GM18517 (cell line): Measurements from ENCODE around the gene SMARCB1.

Source experiments
- ATAC-seq: cut with Tn5 transposase; IDR thresholded peaks from one replicate; pipeline ENCODE4 v1.9.1; 2021; ENCODE audit warnings: mild to moderate bottlenecking, moderate library complexity; ENCODE audit not compliant: unreplicated experiment

The SMARCB1 gene

DNA sequence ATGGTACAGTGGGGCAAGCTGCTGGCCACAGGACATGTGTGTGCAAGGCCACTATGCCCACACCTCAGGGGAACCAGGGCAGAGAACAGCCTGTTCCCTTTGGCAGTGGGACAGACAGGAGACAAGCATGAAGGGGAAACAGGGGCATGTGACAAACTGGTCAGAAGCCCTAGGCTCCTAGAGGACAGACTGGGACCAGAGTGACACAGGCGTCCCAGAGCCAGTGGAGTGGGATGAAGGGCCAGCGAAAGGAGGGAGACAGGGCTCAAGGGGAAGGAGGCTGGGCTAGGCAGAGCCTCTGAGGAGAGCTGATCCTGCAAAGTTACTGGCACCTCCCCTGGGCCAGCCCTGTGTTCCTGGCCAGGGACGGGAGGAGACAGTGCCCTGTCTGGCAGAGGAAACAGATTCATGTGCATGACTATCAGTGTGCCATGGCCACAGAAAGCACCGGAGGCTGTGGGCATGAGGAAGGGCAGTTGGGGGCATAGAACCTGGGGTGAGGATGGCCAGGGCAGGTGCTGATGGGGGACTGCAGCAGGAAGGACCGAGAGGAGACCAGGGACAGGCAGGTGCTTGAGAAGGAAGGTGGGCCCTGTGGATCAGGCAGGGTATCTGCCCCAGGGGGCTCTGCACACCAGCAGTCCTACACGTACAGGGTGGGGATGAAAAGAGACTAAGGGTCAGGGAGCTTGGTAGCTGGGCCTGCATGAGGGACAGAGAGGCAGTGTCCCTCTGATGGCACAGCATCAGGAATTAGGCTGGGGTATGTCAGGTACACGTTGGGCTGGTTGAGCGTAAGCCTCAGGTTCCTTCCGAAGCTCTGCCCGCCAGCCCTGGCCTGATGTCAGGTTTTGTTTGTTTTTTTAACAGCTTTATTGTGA lies 42.3 kb downstream of the SMARCB1 start:
- ATAC-seq: no peak

DNA sequence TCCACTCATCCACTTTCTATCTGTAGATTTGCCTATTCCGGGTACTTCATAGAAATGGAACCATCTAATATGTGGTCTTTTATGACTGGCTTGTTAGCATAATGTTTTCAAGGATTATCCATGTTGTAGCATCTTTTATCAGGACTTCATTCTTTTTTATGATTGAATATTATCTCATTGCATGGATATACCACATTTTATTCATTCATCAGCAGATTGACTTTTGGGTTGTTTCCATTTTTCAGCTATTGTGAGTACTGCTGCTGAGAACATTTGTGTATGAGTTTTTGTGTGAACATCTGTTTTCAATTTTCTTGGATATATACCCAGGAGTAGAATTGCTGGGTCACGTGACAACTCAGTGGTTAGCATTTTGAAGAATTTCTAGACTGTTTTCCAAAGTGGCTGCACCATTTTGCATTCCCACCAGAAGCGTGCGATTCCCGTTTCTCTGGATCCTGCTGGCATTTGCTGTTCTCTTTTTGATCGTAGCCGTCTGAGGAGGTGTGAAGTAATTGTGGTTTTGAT lies 43.1 kb downstream of the SMARCB1 start:
- ATAC-seq: no peak

DNA sequence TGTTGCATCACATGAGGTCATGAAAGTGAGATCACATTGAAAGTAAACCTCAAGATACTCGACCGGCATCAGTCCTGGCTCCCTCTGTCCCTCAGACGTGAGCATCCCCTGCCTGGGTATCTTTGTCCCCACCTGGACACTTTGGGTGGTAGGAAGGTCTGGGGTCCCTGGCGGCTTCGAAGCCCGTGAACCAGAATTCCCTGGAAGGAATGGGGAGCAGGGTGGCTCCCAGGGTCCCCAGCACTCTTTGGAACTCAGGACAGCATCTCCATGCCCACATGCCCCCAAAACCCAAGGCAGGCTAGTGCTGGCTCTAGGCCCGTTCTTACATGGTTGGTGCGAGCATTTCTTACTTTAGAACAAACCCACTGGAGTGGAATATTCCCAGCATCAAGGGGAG lies 44.5 kb downstream of the SMARCB1 start:
- no peak for ATAC-seq

DNA sequence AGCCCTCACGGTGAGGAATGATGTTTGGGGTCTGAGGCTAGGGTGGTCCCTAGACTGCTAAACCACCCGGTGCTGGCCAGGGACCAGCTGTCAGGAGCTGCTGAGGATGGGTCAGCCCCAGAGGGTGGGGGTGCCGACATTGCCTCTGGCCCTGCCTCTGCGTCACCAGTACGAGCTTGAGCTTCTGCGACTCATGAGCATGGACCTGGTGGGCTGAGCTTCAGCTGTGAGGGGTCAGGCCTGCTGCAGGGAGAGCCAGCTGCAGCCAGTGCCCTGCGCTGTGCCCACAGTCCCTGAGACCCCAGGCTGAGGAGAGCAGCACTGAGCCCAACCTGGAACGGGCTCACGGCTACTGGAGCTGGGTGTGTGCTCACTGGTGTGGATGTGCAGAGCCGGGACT lies 45.0 kb downstream of the SMARCB1 start:
- no peak for ATAC-seq

DNA sequence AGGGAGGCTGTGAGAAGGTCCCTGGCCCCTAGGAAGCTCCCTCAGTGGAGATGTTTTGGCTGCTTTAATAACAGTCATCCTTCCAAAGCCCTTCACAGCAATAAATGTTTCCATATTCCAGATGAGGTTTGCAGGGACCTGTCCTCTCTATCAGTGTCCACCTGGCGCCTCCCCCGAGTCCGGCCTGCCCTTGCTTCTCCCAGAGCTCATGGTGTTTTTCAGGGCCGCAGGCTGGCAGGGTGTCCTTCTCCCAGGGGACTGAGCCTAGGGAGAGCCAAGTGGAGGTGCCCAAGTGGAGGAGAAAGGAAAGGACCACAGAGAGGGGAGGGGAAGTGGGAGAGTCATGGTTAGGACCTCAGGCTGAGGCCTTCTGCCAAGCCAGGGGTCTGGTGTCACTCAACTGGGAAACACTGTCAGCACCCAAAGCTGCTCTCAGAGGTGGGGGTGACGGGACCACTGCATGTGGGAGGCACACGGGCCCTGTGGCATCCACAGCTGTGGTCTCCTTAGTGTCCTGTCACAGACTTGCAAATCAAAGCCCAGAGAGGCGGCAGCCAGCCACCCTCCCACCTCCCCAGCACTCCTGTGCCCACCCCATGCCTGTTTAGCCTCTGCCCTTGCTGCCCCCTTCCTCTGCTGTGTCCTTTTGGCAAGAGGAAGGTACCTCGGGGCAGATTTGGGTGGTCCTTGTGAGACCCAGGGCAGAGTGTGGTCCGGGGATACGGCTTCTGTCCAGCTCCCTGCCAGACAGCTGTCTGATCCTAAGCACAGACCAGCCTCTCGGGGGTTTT lies 45.7 kb downstream of the SMARCB1 start:
- no peak for ATAC-seq

DNA sequence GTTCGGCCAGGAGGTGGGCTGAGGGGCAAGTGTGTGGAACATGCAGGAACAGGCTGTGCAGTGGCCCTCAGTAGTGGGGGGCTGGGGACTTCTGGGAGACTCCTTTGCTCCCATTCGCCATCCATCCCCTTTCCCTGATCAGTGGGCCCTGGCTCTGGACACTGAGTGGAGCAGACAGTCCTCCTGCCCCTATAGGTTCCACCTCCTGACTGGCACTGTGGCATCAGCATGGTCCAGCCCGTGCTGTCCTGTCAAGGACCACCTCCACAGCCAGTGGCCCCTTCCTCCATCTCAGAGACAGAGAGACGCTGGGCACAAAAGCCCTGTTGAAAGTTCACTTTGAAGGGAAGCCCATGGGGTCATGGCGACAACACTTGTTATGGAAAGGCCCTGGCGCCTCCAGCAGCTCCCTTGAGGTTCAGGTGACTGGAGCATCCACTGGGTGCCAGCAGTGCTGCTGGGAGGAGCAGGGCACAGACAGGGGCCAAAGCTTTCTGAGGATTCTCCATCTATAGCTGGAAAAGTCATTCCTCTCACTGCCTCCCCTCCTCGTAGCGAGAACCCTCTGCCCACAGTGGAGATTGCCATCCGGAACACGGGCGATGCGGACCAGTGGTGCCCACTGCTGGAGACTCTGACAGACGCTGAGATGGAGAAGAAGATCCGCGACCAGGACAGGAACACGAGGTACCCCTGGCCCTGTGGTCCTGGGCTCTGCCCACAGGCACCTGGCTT lies 46.4 kb downstream of the SMARCB1 start:
- no peak for ATAC-seq

DNA sequence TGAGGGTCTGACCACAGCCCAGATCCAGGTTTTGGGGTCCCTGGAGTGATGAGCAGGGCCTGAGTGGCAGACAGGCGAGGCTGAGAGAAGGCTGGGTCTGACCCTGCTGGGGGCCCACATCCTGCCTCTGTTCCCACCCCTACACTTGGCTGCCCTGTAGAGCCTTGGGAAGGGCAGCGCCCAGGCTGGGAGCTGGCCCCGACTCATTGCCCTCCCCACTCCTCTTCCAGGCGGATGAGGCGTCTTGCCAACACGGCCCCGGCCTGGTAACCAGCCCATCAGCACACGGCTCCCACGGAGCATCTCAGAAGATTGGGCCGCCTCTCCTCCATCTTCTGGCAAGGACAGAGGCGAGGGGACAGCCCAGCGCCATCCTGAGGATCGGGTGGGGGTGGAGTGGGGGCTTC lies 47.1 kb downstream of the SMARCB1 start:
- ATAC-seq: no peak

DNA sequence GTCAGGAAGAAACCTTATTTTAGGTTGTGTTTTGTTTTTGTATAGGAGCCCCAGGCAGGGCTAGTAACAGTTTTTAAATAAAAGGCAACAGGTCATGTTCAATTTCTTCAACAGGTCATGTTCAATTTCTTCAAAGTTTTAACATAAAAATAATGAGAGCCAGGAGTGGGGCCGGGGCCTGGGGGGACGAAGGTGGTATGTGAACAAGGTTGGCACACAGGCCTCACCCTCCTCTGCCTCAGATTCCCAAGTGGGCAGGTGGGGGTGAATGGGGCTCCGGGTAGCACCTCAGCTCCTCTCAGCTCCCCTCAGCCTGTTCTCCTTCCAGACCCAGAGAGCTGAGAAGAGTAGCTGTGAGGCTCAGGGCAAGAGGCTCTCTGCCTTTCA lies 47.6 kb downstream of the SMARCB1 start:
- no peak for ATAC-seq

DNA sequence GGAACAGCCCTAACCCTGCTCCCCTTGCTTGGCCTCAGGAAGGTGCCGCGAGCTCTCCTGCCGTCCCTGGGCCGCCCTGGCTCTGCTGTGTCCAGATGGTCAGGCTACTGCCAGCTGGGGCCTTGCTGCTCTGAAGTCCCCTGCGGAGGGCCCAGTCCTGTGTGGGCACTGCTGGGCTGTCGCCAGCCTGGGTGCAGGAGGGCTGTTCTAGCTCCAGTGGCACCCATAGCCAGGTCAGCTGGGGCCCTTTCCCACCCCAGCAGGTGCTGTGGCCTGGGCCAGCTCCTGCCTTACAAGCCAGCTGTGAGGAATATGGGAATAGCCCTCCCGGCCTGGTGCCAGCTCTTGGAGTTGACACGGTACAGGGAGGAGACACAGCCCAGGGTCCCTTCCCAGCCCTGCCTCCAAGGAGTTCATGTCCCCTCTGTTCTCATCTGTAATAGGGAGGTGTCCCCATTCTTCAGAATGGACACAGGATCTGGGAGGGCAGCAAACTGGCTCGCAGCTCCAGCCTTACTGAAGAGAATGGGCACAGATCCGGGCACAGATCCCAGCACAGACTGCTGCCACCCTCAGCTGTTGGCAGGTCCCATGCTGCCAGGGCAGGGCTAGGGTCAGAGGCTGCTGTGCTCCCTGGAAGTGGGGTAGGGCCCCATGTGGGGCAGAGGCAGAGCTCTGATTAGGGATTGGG lies 48.2 kb downstream of the SMARCB1 start:
- ATAC-seq: no peak

DNA sequence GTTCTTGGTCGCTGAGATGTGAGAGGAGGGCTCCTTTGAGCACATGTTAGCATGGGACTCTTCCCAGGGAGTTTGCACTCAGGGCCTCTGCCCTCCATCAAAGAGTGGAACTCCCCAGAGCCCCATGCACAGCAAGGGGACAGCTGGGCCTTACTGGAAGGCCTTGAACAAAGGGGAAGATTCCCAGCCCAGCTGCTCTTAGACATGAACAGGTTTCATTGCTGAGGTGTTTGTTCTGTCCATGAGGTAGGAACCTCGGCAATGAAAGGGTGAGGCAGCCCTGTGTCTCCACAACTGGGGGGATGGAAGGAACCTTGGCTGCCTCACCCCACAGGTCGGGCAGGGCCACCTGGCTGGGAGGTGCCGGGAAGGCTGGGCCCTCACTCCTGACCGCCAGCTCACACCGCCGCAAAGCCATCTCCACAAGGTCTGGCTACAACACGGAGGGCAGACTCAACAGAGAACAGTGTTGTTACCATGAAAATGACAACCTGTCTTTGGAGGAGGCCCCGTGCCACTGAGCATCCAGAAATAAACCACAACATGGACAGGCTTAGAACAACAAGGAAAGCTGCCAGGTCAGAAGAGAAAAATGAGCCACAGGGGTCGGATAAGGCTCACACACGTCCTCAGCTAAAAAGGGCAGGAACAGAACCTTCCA lies 48.8 kb downstream of the SMARCB1 start:
- no peak for ATAC-seq

DNA sequence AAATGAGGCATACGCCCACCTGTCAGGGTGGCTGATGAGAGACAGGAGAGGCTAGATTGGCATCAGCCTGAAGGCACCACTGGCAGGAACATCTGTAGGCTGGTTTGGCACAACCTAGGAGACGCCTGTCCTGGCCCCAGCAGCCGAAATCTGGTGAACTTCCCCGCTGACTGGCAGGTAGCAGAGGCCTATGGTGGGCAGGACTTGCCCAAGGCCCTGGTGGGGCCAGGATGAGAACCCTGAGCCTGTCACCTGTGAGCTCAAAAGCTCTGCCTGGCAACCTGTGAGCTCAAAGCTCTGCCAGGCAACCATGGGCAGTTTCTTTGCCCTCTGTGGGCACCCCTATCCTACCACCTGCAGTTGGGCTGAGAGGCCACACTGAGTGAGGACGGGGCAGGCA lies 49.5 kb downstream of the SMARCB1 start:
- no peak for ATAC-seq

DNA sequence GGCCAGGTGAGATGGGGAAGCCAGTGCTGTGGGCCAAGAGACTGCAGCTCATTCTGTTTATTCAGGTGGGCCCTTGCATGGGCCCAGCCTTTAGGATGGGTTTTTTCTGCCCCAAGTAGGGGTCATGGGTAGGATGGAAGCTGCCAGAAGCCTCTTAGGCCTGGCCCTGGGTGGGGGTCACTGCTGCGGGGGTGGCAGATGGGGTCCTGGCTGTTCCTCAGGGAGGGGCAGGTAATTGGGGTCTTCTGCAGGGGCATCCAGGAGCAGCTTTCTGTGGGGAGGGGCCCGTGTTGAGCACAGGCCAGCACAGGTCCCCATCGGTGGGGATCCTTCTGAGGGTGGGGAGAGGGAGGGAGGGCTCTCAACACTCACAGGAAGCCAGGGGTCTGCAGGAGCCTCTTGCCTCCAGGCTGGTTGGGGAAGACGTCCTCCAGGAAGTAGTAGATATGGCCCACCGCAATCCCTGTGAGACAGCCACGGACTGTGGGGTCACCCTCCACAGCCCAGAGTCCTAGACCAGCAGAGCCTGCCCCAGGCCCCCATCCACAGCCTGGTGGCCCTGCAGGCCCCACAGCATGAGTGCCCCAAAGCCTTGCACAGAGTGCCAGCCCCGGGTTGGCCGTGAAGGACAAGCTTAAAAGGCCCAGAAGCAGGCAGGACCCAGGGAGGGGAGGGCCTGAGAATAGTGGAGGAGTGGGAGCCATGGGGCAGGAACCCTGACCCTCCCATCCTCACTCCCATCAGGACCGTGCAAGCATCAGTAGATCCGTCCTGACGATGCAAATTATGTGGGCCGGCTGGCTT lies 50.1 kb downstream of the SMARCB1 start:
- ATAC-seq: no peak

DNA sequence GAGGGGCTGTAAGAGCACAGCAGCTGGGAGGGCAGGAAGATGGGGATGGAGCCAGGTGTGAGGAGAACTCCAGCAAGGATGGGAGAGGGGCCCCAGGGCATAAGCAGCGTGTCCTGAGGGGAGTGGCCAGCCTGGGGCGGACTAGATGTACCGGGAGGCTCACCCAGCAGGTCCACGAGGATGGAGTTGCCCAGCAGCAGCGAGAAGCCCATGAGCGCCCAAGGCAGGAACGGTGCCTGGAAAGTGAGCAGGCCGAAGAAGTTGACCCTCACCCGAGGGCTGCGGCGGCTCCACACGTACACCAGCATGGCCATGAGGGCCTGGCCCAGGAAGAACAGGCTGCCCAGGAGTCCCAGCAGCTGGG lies 50.7 kb downstream of the SMARCB1 start:
- no peak for ATAC-seq

DNA sequence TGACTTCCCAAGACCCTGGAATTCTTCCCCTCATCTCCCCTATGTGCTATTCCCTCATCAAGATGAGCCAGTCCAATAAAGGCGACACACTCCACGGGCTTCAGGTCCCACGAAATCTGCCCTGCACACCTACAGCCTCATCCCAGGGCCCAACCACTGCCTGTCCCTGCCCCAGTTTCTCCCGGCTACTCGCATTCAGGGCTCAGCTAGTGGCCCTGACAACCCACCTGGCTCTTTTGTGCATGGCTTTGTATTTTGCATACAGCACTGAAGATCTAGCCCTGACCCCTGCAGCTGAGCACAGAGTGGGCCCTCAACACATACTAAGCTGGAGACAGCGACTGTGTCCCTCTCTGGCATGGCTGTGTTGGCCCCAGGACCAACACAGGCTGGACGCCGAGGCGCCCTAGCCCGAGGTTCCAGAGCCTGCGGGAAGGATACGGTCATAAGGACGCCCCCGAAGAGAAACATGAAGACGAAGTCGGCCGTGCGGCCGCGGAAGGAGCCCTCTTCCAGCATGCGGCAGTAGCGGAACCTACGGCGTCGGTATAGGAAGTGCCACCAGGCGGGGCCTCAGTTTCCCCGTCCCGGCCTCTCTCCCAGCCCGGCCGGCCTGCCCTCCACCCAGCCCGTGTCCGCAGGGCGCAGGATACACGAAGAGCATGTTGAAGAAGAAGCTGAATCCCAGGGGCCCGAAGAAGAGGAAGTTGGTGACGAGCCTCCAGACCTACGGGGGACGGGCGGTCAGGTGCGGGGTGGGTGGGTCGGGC lies 51.3 kb downstream of the SMARCB1 start:
- no peak for ATAC-seq

DNA sequence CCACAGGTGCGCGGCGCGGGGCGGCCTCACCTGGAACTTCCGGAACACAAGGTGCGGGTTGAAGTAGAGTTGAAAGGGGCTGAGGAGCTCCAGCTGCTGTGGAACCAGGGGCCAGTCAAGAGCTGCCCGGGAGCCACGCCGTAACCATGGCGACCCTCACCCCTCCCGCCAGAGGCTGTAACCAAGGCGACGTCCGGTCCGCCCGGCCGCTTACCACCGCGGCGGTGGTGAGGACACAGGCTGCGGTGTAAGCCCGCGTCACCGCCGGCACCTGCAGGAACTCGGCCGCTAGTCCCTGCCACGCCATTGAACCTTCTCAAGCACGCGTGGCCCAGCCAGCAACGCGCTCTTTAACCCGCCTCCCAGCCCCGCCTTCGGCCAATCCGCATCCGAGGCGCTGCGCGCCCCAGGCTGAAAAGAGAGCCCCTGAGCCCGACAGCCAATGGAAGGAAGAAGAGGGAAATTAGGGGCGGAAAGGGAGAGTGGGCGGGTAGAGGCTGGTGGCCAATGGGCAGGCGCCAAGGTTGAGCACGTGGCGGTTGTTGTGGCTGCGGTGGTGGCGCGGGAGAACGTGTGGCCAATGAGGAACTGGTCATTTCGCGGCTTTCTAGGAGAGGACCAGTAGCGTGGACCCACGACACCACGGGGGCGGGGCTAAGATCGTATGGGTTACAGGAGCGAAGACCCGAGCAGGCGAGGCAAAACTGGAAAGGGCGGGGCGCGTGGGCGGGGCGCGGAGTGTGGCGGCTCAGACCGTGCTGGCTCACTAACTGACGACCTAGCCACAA lies 52.1 kb downstream of the SMARCB1 start, which contains the start of gene DERL3:
DERL3 (minus strand) TSS at position 326 of the 788 bp plus-strand sequence; CDS start at position 307, 19 bp downstream.
- peak; percentile 82 for ATAC-seq

DNA sequence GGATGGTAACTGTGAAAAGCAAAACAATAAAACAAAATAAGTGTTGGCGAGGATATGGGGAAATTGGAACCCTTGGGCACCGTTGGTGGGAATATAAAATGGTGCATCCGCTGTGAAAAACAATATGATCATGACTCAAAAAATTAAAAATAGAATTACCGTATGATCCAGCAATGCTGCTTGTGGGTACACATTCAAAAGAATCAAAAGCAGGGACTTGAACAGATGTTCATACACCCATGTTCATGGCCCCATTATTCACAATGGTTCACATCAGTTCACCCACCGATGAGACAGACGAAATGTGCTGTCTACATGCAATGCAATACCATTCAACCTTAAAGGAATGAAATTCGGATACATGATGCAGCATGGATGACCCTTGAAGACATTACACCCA lies 53.3 kb downstream of the SMARCB1 start:
- ATAC-seq: no peak

DNA sequence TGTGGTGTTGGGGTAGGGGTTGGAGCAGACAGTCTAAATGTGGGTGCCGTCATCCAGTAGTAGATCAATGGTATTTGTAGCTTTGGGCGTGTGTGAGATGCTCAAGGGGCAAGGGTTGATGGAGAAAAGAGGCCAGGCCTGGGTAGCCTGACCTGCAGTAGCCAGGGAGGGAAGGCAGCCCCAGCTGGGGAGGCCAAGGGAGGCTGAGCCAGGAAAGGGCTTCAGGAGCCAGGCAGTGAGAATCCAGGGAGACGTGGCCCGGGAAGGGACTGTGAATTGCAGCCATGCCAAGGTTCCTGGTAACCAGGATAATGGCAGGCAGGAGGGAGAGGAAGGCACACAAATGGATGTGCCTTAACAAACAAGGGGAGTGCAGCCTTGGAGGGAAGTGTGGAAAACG lies 54.5 kb downstream of the SMARCB1 start:
- no peak for ATAC-seq
